ENCODE measurements around the gene TST.

TST gene

DNA sequence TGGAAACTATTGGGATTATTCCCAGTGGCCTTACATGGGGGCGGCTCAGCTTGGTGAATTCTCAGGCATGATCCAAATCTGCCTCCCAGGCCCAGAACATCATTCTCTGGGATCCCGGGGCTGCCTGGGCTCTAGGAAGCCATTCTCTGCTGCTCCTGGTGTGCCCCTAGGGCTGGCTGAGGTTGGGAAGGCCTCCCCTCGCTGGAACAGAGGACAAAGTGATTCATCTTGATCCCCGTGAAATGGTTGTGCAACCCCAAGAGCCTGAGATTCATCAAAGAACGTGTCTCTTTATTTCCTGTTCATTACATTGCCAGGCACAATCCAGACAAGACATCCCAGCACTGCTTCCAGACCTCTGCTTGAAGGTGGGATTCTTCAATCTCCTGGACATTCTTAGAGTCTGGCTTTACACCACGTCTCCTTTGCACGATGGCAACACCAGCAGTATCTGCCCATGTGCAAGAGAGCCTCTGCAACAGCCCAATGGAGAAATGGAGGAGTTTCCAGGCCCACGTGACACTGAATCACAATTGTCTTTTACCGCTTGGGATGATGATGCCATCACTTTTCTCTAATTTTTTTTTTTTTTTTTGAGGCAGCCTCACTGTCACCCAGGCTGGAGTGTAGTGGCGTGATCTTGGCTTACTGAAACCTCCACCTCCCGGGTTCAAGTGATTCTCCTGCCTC, 52.3 kb downstream of the TST start:
- H3K79me2 ChIP-seq (ENCODE audit: low read length): no peaks in the 10 kb centered on the region
- no peaks in the 10 kb centered on the region for H3K27me3 ChIP-seq (replicated peaks; ENCODE audit: insufficient read depth, low read length)
- H3K27ac ChIP-seq (ENCODE audit: low read length): no peak overlapping the region
- no peaks in the 10 kb centered on the region for H3K4me1 ChIP-seq (ENCODE audit: low read length)
- H3K9me3 ChIP-seq (replicated peaks; ENCODE audit: insufficient read depth, low read length): no peaks in the 10 kb centered on the region
- no peaks in the 10 kb centered on the region for H3F3A ChIP-seq (ENCODE audit: insufficient read depth, low read length)
- H3K4me2 ChIP-seq (ENCODE audit: low read depth, low read length): no peak overlapping the region
- no peaks in the 10 kb centered on the region for H3K36me3 ChIP-seq (replicated peaks; ENCODE audit: insufficient read depth, low read length)
- H3K4me3 ChIP-seq (ENCODE audit: low read length): no peak overlapping the region
- DNase-seq: no peak
- no peaks in the 10 kb centered on the region for H4K20me1 ChIP-seq (ENCODE audit: insufficient read depth, low read length)
- H2AFZ ChIP-seq (ENCODE audit: low read length): no peak overlapping the region
- TF ChIP-seq, protein P1, sequence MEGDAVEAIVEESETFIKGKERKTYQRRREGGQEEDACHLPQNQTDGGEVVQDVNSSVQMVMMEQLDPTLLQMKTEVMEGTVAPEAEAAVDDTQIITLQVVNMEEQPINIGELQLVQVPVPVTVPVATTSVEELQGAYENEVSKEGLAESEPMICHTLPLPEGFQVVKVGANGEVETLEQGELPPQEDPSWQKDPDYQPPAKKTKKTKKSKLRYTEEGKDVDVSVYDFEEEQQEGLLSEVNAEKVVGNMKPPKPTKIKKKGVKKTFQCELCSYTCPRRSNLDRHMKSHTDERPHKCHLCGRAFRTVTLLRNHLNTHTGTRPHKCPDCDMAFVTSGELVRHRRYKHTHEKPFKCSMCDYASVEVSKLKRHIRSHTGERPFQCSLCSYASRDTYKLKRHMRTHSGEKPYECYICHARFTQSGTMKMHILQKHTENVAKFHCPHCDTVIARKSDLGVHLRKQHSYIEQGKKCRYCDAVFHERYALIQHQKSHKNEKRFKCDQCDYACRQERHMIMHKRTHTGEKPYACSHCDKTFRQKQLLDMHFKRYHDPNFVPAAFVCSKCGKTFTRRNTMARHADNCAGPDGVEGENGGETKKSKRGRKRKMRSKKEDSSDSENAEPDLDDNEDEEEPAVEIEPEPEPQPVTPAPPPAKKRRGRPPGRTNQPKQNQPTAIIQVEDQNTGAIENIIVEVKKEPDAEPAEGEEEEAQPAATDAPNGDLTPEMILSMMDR (IDR thresholded peaks at IDR 0.05; ENCODE audit: low read length): no peak
- TF ChIP-seq EZH2 (optimal IDR thresholded peaks at IDR 0.05; ENCODE audit: low read depth, low read length): no peak
- TF ChIP-seq EZH2phosphoT487 (IDR thresholded peaks at IDR 0.05; ENCODE audit: low read length): no peak
- H3K9ac ChIP-seq (ENCODE audit: low read length): no peak overlapping the region
- no peaks in the 10 kb centered on the region for H3K9me2 ChIP-seq (replicated peaks; ENCODE audit: insufficient read depth, low read length)

DNA sequence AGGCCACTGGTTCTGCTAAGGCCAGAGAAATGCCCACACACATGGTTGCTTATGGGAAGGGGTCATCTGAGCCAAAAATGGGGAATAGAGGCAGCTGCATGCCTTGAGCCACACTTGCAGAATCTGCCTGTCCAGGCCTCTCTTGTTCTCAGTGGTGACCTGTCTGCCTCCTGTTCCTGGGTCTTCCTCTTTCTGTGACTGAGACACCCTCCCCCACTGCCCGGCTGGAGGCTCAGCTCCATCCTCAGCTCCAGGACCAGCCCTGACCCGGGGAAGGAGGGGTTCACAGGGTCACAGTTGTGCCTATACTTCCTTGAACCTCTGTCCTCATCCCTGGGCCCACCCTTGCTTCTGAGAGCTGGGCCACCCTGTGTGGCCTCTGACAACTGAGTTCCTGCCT, 53.6 kb downstream of the TST start:
- TF ChIP-seq EZH2phosphoT487 (IDR thresholded peaks at IDR 0.05; ENCODE audit: low read length) (no peak), EZH2 (optimal IDR thresholded peaks at IDR 0.05; ENCODE audit: low read depth, low read length) (no peak)
- TF ChIP-seq, protein P1 (IDR thresholded peaks at IDR 0.05; ENCODE audit: low read length): no peak
- Histone ChIP-seq H3K9me2 (replicated peaks; ENCODE audit: insufficient read depth, low read length) (no peaks in the 10 kb centered on the region), H3K9me3 (replicated peaks; ENCODE audit: insufficient read depth, low read length) (no peaks in the 10 kb centered on the region), H3K4me3 (ENCODE audit: low read length) (no peak overlapping the region), H3K4me1 (ENCODE audit: low read length) (no peaks in the 10 kb centered on the region), H3F3A (ENCODE audit: insufficient read depth, low read length) (no peaks in the 10 kb centered on the region), H3K27ac (ENCODE audit: low read length) (no peak overlapping the region), H3K9ac (ENCODE audit: low read length) (no peak overlapping the region), H3K79me2 (ENCODE audit: low read length) (no peaks in the 10 kb centered on the region), H2AFZ (ENCODE audit: low read length) (no peak overlapping the region), H3K27me3 (replicated peaks; ENCODE audit: insufficient read depth, low read length) (no peaks in the 10 kb centered on the region), H4K20me1 (ENCODE audit: insufficient read depth, low read length) (no peaks in the 10 kb centered on the region), H3K36me3 (replicated peaks; ENCODE audit: insufficient read depth, low read length) (no peaks in the 10 kb centered on the region), H3K4me2 (ENCODE audit: low read depth, low read length) (no peak overlapping the region)
- DNase-seq: no peak

DNA sequence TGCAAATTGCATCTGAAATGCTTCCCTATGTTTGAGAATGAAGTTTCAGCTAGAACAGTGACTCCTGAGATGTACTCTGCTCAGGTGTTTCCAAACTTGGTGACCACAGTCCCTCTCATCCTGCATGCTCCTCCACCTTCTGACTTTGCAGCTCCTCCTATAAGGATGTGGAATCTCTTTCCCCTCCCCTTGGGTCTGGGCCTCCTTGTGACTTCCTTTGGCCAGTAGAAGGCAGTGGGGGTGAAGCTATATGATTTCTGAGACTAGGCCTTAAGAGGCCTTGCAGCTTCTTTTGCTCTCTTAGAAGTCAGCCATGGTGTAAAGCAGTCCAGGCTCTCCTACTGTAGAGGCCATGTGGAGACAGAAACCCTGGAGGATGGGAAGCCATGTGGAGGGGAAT, 55.1 kb downstream of the TST start:
- Histone ChIP-seq H3K4me3 (ENCODE audit: low read length) (no peak overlapping the region), H3K27me3 (replicated peaks; ENCODE audit: insufficient read depth, low read length) (no peaks in the 10 kb centered on the region), H3K9ac (ENCODE audit: low read length) (no peak overlapping the region), H2AFZ (ENCODE audit: low read length) (no peak overlapping the region), H3K79me2 (ENCODE audit: low read length) (no peaks in the 10 kb centered on the region), H4K20me1 (ENCODE audit: insufficient read depth, low read length) (no peaks in the 10 kb centered on the region), H3K36me3 (replicated peaks; ENCODE audit: insufficient read depth, low read length) (no peaks in the 10 kb centered on the region), H3K4me1 (ENCODE audit: low read length) (no peaks in the 10 kb centered on the region), H3K9me2 (replicated peaks; ENCODE audit: insufficient read depth, low read length) (no peaks in the 10 kb centered on the region), H3K9me3 (replicated peaks; ENCODE audit: insufficient read depth, low read length) (no peaks in the 10 kb centered on the region), H3F3A (ENCODE audit: insufficient read depth, low read length) (no peaks in the 10 kb centered on the region), H3K27ac (ENCODE audit: low read length) (no peak overlapping the region), H3K4me2 (ENCODE audit: low read depth, low read length) (no peak overlapping the region)
- TF ChIP-seq, protein P1 (IDR thresholded peaks at IDR 0.05; ENCODE audit: low read length): no peak
- TF ChIP-seq EZH2 (optimal IDR thresholded peaks at IDR 0.05; ENCODE audit: low read depth, low read length) (no peak), EZH2phosphoT487 (IDR thresholded peaks at IDR 0.05; ENCODE audit: low read length) (no peak)
- DNase-seq: no peak
